Measurements from ENCODE around the gene CLOCK.

DNA sequence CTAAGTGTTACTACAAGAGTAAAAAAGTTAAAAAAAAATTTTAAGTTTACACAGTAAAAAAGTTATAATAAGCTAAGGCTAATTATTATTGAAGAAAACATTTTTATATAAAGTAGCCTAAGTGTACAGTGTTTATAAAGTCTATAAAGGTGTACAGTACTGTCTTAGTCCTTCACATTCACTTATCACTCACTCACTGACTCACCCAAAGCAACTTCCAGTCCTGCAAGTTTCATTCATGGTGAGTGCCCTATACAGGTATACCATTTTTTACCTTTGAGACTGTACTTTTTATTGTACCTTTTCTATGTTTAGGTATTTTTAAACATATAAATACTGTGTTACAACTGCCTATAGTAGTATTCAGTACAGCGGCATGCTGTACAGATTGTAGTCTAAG, 76.7 kb downstream of the CLOCK start:
- TF ChIP-seq CTCF (IDR thresholded peaks at IDR 0.05) = no peak
- TF ChIP-seq POLR2A (IDR thresholded peaks at IDR 0.05) = no peak

All from adrenal gland (tissue), 5 donors.